Glutamatergic neuron (in vitro differentiated cells): ENCODE results near the gene KLHL10. TPM values are rescaled to one million over a fixed set of nuclear protein-coding genes. Genes with fewer than 3 reads are reported as not detected.
A peak's percentile ranks its signal among the peaks of the same experiment; 100 is the strongest.

Source experiments
- DNase-seq: peaks from one replicate; pipeline ENCODE4 v3.0.0; 2022
- H3K27ac Mint-ChIP-seq: one replicate; pipeline ENCODE4 v1.8.0; 2020; ENCODE audit warnings: mild to moderate bottlenecking, mixed read lengths, inconsistent platforms; ENCODE audit not compliant: unreplicated experiment
- H3K27me3 Mint-ChIP-seq: one replicate; pipeline ENCODE4 v1.8.0; 2020; ENCODE audit warnings: mild to moderate bottlenecking, moderate library complexity, mixed read lengths, inconsistent platforms; ENCODE audit not compliant: unreplicated experiment
- H3K36me3 Mint-ChIP-seq: one replicate; pipeline ENCODE4 v1.8.0; 2020; ENCODE audit warnings: mild to moderate bottlenecking, mixed read lengths, inconsistent platforms; ENCODE audit not compliant: unreplicated experiment
- H3K4me1 Mint-ChIP-seq: one replicate; pipeline ENCODE4 v1.8.0; 2020; ENCODE audit warnings: mild to moderate bottlenecking, low read depth, mixed read lengths, inconsistent platforms; ENCODE audit not compliant: unreplicated experiment
- H3K4me3 Mint-ChIP-seq: one replicate; pipeline ENCODE4 v1.8.0; 2020; ENCODE audit warnings: mild to moderate bottlenecking, mixed read lengths, inconsistent platforms; ENCODE audit not compliant: unreplicated experiment
- H3K9me3 Mint-ChIP-seq: one replicate; pipeline ENCODE4 v1.8.0; 2020; ENCODE audit warnings: mild to moderate bottlenecking, moderate library complexity, mixed read lengths, inconsistent platforms; ENCODE audit not compliant: unreplicated experiment
- total RNA-seq: library from RNA; stranded (reverse); fragmentation: NEBNext Ultra II Directional; extraction: Animal tissue kit (Norgen Biotek cat#: 25700); gene quantifications from one replicate; pipeline ENCODE4 v1.2.1, GENCODE V29; 2021; ENCODE audit not compliant: unreplicated experiment
- TF ChIP-seq, protein P1 (sequence below): fragments of 200-600 bp; sonication (generic); IDR thresholded peaks from one replicate; pipeline ENCODE4 v1.5.0; 2021; ENCODE audit not compliant: partially characterized antibody, unreplicated experiment

Gene KLHL10
- total RNA-seq, 1 donor from 2014 or later: not detected

GRCh38 chr17:41811549-41812380 lies 25.9 kb upstream of the KLHL10 start, which contains the start of gene P3H4:
Gene P3H4, minus strand, starts transcription at chr17:41811949. Its CDS starts 34 bp downstream, at chr17:41811915.
- Mint-ChIP-seq H3K4me1 (no peaks in the 10 kb centered on the region), H3K27ac (peak within 1 kb of the TSS; percentile 46), H3K9me3 (peaks cover 3% of the 10 kb centered on the region), H3K27me3 (peaks cover 11% of the 10 kb centered on the region), H3K4me3 (peak within 1 kb of the TSS; percentile 96), H3K36me3 (no peaks in the 10 kb centered on the region)
- DNase-seq: peak; percentile 83
- TF ChIP-seq, protein P1, sequence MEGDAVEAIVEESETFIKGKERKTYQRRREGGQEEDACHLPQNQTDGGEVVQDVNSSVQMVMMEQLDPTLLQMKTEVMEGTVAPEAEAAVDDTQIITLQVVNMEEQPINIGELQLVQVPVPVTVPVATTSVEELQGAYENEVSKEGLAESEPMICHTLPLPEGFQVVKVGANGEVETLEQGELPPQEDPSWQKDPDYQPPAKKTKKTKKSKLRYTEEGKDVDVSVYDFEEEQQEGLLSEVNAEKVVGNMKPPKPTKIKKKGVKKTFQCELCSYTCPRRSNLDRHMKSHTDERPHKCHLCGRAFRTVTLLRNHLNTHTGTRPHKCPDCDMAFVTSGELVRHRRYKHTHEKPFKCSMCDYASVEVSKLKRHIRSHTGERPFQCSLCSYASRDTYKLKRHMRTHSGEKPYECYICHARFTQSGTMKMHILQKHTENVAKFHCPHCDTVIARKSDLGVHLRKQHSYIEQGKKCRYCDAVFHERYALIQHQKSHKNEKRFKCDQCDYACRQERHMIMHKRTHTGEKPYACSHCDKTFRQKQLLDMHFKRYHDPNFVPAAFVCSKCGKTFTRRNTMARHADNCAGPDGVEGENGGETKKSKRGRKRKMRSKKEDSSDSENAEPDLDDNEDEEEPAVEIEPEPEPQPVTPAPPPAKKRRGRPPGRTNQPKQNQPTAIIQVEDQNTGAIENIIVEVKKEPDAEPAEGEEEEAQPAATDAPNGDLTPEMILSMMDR: peak; percentile 65

DNA sequence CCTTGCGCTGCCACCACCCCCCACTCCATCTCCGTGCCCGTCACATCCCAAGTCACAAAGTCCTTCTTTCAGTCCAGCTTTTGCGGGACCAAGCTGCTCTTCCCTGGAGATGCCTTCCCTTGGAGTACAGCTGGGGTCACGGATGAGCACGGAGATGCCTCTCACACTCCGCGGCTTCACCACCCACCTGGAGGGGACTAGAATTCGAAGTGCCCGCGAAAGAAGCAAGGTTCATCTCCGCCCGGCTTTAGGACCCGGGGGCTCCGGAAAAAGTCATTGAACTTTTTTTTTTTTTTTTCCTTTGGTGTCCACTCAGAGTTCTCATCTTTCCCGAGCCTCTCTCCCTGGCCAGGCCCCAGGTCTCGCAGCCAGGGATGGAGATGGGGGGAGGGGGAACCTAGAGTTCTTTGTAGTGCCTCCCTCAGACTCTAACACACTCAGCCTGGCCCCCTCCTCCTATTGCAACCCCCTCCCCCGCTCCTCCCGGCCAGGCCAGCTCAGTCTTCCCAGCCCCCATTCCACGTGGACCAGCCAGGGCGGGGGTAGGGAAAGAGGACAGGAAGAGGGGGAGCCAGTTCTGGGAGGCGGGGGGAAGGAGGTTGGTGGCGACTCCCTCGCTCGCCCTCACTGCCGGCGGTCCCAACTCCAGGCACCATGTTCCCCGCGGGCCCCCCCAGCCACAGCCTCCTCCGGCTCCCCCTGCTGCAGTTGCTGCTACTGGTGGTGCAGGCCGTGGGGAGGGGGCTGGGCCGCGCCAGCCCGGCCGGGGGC lies 25.1 kb upstream of the KLHL10 start, which contains the start of gene FKBP10:
Gene FKBP10, plus strand, starts transcription at position 624 of the 771 bp plus-strand sequence. Its CDS starts 31 bp downstream, at position 655.
- no peaks in the 10 kb centered on the region for H3K4me1 Mint-ChIP-seq
- H3K27me3 Mint-ChIP-seq: peaks cover 11% of the 10 kb centered on the region
- peak within 1 kb of the TSS; percentile 46 for H3K27ac Mint-ChIP-seq
- no peaks in the 10 kb centered on the region for H3K36me3 Mint-ChIP-seq
- DNase-seq: peak; percentile 65
- TF ChIP-seq, protein P1: no peak
- H3K9me3 Mint-ChIP-seq: peaks cover 3% of the 10 kb centered on the region
- H3K4me3 Mint-ChIP-seq: peak within 1 kb of the TSS; percentile 96

DNA sequence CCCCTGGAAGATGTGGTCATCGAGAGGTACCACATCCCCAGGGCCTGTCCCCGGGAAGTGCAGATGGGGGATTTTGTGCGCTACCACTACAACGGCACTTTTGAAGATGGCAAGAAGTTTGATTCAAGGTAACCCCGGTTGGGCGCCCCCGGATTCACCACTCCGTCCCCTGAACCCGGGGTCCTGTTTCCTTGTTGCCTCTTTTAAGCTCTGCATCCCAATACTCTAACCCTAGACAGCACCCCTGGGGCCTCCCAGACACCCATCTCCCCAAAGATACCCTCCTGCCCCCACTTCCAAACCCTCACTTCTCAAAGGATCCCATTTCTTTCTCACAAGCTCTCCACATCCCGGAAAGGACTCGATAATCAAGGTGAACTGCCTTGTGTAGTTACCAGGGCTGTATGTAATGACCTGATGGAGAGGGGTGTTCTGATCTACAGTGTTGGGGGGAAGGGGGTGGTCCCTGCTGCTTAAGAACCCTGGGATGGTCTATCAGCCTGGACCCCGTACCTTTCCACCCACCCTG lies 24.4 kb upstream of the KLHL10 start:
- Mint-ChIP-seq H3K9me3 (peaks cover 3% of the 10 kb centered on the region), H3K4me1 (no peaks in the 10 kb centered on the region)

DNA sequence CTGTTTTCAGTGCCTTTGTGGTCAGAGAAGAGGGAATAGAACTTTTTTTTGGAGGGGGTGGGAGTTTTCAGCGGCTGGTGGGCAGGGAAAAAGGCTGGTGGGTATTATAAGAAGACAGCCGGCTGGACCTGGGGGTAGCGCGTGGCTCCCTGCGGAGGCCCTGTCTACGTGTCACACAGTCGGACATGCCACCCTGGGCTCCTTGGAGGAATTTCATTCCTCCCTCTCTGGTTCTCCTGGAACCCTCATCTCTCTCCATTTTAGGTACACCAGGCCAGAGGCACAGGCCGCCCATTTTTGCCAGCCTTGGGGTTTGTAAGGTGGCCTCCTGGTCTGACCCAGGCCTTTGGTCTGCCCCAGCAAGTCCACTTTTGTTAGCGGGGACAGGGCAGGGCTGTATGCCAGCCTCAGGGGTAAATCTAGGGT lies 23.9 kb upstream of the KLHL10 start:
- Mint-ChIP-seq H3K36me3 (no peaks in the 10 kb centered on the region), H3K27me3 (peaks cover 11% of the 10 kb centered on the region), H3K27ac (no peak overlapping the region), H3K4me1 (no peaks in the 10 kb centered on the region), H3K9me3 (peaks cover 3% of the 10 kb centered on the region), H3K4me3 (peak overlapping the region; percentile 78)
- TF ChIP-seq, protein P1: no peak
- no peak for DNase-seq

More for the DNA sequence above, 24.4 kb upstream of the KLHL10 start:
- Mint-ChIP-seq H3K36me3 (no peaks in the 10 kb centered on the region), H3K27me3 (peaks cover 11% of the 10 kb centered on the region), H3K27ac (no peak overlapping the region), H3K4me3 (peak overlapping the region; percentile 78)
- no peak for DNase-seq
- TF ChIP-seq, protein P1: no peak
